Right forelimb (tissue), 1 donor: ENCODE data around the gene C16orf92.
"Not testable (repeated sequence)": the region's sequence is repeated elsewhere in the genome, so short reads cannot be mapped to it uniquely, and the experiment has no call there.

Experiments used
- DNase-seq: peaks from one replicate; pipeline ENCODE4 v3.0.0-alpha.2; 2018

Gene C16orf92

GRCh38 chr16:30005341-30006094 is 17.5 kb upstream of the C16orf92 start:
- DNase-seq, result no peak

- no peak for DNase-seq
Measured at GRCh38 chr16:30006095-30006473, 16.9 kb upstream of the C16orf92 start.

- no peak for DNase-seq
Measured at GRCh38 chr16:30006659-30007377, 16.2 kb upstream of the C16orf92 start.

GRCh38 chr16:30007378-30007895 is 15.6 kb upstream of the C16orf92 start:
- DNase-seq, result no peak

GRCh38 chr16:30009085-30009862 is 13.7 kb upstream of the C16orf92 start:
- DNase-seq, result no peak

GRCh38 chr16:30009990-30010843 is 12.8 kb upstream of the C16orf92 start:
- peak; percentile 46 for DNase-seq

- DNase-seq, result no peak
Measured at GRCh38 chr16:30010844-30011713, 11.9 kb upstream of the C16orf92 start, which contains the start of gene DOC2A. Gene DOC2A (minus strand): TSS chr16:30011027. CDS start chr16:30010222, 805 bp downstream.

GRCh38 chr16:30011714-30012504 is 11.1 kb upstream of the C16orf92 start:
- no peak for DNase-seq

GRCh38 chr16:30012598-30012997 is 10.4 kb upstream of the C16orf92 start:
- not testable (repeated sequence) for DNase-seq

GRCh38 chr16:30015450-30015849 is 7.5 kb upstream of the C16orf92 start:
- DNase-seq, result not testable (repeated sequence)

- no peak for DNase-seq
Measured at GRCh38 chr16:30016555-30017276, 6.3 kb upstream of the C16orf92 start.

GRCh38 chr16:30017277-30017656 is 5.7 kb upstream of the C16orf92 start:
- DNase-seq, result no peak

- DNase-seq, result not testable (repeated sequence)
Measured at GRCh38 chr16:30017937-30018336, 5.1 kb upstream of the C16orf92 start.

GRCh38 chr16:30018731-30019158 is 4.3 kb upstream of the C16orf92 start:
- DNase-seq, result no peak

- DNase-seq, result no peak
Measured at GRCh38 chr16:30023586-30023985, 588 bp downstream of the C16orf92 start.

GRCh38 chr16:30024451-30024850 is 1.5 kb downstream of the C16orf92 start:
- no peak for DNase-seq

GRCh38 chr16:30025156-30025555 is 2.2 kb downstream of the C16orf92 start:
- no peak for DNase-seq

GRCh38 chr16:30025574-30025973 is 2.6 kb downstream of the C16orf92 start:
- DNase-seq, result no peak

GRCh38 chr16:30026449-30026848 is 3.5 kb downstream of the C16orf92 start:
- DNase-seq, result no peak
